Mucosa of rectum (tissue), 2 donors: ENCODE measurements around the gene SLC27A3.

Experiments used
- H3K27ac ChIP-seq, 2 donors: one replicate each; pipeline ENCODE4 v1.7.0; 2013; ENCODE audit warnings: inconsistent platforms in 2 of 2, low read depth in 2 of 2, low read length in 2 of 2
- H3K27me3 ChIP-seq, 2 donors: one replicate each; pipeline ENCODE4 v1.7.0; 2013; ENCODE audit warnings: low read length in 2 of 2; ENCODE audit not compliant: control insufficient read depth in 2 of 2, insufficient read depth in 2 of 2
- H3K36me3 ChIP-seq, 2 donors: one replicate each; pipeline ENCODE4 v1.7.0; 2013; ENCODE audit warnings: low read length in 2 of 2; ENCODE audit not compliant: control insufficient read depth in 2 of 2, insufficient read depth in 2 of 2
- H3K4me1 ChIP-seq, 2 donors: one replicate each; pipeline ENCODE4 v1.7.0; 2013; ENCODE audit warnings: low read length in 2 of 2, mild to moderate bottlenecking in 1 of 2; ENCODE audit not compliant: control insufficient read depth in 2 of 2, insufficient read depth in 2 of 2
- H3K4me3 ChIP-seq, 2 donors: one replicate each; pipeline ENCODE4 v1.7.0; 2013; ENCODE audit warnings: low read length in 2 of 2
- H3K9ac ChIP-seq, 2 donors: one replicate each; pipeline ENCODE4 v1.7.0; 2013; ENCODE audit warnings: low read length in 2 of 2, low read depth in 1 of 2, mild to moderate bottlenecking in 1 of 2
- H3K9me3 ChIP-seq, 2 donors: one replicate each; pipeline ENCODE4 v1.7.0; 2013; ENCODE audit warnings: low read length in 2 of 2; ENCODE audit not compliant: control insufficient read depth in 2 of 2
- donor health status: healthy.
- donor health status: Normal muscosa, but diverticular disease.

Gene SLC27A3

DNA sequence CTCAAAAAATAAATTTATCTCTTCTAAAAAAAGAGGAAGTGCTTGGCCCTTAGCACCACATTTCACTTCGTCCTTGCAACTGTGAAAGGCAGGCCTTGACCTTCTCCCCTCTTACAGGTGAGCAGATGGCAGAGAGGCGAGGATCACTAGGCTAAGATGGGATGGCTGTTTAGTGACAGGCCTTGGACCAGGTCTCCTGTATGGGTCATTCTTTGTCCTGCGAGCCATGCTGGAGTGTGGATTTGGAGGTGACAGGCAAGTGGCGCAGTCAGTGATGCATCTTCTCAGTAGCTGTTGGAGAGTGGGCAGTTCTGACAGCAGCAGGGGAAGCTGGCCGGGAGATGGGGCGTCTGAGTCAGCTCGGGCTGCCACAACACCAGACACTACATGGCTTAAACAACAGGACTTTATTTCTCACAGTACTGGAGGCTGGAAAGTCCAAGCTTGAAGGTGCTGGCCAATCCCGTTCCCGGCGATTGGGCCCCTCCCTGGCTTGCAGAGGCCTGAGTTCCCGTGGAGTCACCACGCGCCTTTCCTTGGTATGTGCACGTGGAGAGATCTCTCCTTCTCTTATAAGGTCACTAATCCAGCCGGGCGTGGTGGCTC lies 16.5 kb downstream of the SLC27A3 start:
- H3K27me3 ChIP-seq: peaks cover 0 to 10% of the 10 kb centered on the region in 2 donors
- H3K4me3 ChIP-seq: peak overlapping the region in 1 of 2 donors; percentile 68
- H3K4me1 ChIP-seq: peaks cover 6 to 10% of the 10 kb centered on the region in 2 donors
- H3K36me3 ChIP-seq: no peaks in the 10 kb centered on the region
- no peak overlapping the region for H3K9ac ChIP-seq
- H3K9me3 ChIP-seq: no peaks in the 10 kb centered on the region
- H3K27ac ChIP-seq: peak overlapping the region; percentile 84 to 87

DNA sequence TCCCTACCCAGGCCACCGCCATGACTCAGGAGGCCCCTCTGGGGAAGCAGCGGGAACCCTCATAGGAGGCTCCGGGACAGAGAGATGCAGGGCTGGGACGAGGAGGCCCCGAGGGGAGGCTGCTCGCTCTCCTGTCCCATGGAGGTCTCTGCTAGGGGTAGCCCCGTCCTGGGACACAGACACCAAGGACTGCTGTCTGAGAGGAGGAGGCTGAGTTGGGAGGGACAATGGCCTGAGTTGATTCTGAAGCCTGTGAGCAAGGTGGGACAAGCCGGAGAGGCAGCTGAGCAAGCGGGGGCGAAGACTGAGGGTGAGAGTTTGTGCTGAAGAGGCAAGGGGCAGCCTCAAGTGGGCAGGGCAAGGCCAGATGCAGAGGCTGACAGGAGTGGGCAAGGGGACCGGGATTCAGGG lies 17.4 kb downstream of the SLC27A3 start:
- Histone ChIP-seq H3K9ac (no peak overlapping the region), H3K4me3 (no peak overlapping the region), H3K4me1 (peaks cover 6 to 10% of the 10 kb centered on the region in 2 donors), H3K9me3 (no peaks in the 10 kb centered on the region), H3K36me3 (no peaks in the 10 kb centered on the region), H3K27me3 (peaks cover 0 to 10% of the 10 kb centered on the region in 2 donors), H3K27ac (no peak overlapping the region)

DNA sequence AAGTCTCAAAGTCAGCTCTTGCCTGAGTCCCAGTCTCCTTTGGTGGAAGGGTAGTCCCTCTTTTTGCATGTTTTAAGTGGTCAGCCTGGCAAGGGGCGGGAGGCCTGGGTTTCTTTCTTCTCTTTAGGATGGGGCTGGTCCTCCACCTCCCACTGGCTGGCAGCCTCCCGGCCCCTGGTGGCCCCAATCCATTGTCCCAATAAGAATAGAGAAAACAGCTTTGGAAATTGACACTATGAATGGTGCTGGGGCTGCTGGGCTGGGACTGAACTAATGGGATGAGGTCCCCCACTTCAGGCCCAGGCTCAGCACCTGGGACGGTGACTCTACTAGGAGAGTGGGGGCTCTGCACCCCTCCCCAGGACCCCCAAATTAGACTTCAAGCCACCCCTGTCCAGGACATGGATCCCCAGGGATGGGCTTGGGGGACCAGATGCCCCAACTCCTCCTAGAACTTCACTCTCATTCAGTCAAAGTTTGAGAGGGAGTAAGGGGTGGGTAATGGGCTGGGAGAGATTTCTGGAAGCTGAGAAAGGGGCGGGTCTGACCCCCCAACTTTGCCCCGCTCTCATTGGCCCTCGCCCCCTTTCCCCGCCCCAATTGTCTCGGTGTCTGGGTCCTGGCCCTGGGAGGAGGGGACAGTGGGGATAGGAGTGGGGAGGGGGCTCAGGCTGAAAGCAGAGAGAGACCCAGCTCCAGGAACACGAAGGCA lies 18.2 kb downstream of the SLC27A3 start:
- Histone ChIP-seq H3K9ac (no peak overlapping the region), H3K4me3 (no peak overlapping the region), H3K27ac (no peak overlapping the region)

DNA sequence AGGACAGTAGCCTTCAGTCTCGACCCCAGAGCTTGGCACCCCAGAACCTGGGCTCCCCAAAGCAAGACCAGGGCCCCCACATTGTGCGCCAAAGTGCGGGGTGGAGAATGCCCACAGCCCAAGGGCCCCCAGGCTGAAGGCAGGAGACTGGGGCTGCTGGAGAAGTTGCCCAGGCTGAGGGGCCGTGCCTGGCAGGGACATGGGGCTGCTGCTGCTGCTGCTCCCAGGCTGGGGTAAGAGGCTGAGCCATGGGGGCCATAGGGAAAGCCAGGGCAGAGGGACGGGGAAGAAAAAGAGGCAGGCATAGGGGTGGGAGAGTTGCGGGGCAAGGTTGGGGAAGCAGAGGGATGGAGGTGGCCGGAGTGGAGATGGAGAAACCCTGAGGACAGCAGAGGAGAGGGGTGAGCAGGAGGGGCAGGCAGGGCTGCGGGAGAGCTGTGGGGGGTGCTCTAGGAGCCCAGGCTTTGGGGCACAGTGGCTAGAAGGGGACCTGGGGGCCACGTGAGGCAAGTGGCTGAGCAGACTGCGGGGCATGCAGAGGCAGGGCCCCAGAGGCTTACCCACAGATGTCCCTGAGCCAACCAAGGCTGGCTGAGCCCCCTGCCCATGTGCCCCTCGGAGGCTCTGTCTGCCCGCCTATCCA lies 18.9 kb downstream of the SLC27A3 start:
- Histone ChIP-seq H3K9ac (no peak overlapping the region), H3K4me3 (no peak overlapping the region), H3K27ac (no peak overlapping the region), H3K36me3 (no peaks in the 10 kb centered on the region), H3K4me1 (peaks cover 6 to 10% of the 10 kb centered on the region in 2 donors), H3K27me3 (peaks cover 0 to 7% of the 10 kb centered on the region in 2 donors), H3K9me3 (no peaks in the 10 kb centered on the region)

More for the DNA sequence above, 18.2 kb downstream of the SLC27A3 start:
- Histone ChIP-seq H3K36me3 (no peaks in the 10 kb centered on the region), H3K9me3 (no peaks in the 10 kb centered on the region), H3K27me3 (peaks cover 0 to 10% of the 10 kb centered on the region in 2 donors), H3K4me1 (peaks cover 6 to 10% of the 10 kb centered on the region in 2 donors)

DNA sequence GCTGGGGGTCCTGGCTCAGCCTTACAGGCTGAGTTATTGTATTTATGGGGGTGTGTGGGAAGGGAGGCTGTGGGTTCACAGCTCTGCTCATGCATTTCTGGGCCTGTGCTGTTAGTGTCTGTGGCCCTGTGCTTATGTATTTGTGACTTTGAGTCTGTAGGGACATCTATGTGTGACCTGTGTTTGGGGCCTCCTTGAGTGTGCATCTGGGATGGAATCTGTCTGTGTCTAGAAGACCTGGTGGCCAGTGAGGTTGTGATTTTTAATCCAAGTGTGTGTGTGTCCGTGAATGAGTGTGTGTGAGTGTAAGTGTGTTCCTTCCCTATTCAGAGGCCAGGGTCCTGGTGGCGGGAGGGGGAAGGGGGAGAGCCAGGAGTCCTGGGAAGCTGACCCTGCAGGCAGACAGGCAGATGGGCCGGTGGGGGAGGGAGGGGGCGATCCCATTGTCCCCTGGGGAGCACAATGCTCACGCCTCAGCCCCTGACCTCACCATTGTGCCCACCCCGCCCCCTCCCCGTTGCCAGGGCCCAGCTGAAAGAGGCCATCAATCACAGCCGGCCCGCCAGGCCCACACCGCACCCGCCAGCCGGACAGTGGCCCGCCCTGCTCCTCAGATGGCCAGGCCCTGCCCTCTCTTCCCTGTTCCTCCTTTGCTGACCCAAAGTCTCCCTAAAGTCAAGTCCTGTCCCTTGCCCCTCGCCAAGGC lies 19.6 kb downstream of the SLC27A3 start:
- H3K27me3 ChIP-seq: peaks cover 0 to 7% of the 10 kb centered on the region in 2 donors
- H3K27ac ChIP-seq: no peak overlapping the region
- H3K4me3 ChIP-seq: no peak overlapping the region
- no peaks in the 10 kb centered on the region for H3K36me3 ChIP-seq
- H3K4me1 ChIP-seq: peaks cover 2 to 7% of the 10 kb centered on the region in 2 donors
- H3K9ac ChIP-seq: no peak overlapping the region
- no peaks in the 10 kb centered on the region for H3K9me3 ChIP-seq

DNA sequence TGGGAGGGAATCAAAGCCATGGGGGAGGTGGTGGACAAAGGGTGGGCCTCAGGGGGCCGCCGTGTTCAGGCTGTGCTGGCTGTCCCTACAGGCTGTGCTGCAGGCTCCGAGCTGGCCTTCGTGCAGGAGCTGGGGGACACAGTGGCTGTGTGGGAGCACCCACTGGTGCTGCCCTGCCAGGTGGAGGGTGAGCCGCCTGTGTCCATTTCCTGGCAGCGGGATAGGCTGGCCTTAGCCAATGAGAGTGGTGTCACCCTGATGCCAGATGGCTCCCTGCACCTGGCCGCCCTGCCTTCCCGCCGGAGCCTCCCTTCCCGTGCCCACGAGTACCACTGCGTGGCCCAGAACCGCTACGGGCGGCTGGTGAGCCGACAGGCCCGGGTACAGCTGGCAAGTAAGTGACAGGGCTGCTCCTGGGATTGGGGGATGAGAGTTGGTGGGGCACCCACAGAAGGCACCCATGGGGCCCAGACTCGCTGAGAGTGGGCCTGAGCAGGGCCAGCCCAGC lies 20.2 kb downstream of the SLC27A3 start:
- Histone ChIP-seq H3K4me1 (peaks cover 0 to under 1% of the 10 kb centered on the region in 2 donors), H3K27ac (no peak overlapping the region), H3K9ac (no peak overlapping the region)

DNA sequence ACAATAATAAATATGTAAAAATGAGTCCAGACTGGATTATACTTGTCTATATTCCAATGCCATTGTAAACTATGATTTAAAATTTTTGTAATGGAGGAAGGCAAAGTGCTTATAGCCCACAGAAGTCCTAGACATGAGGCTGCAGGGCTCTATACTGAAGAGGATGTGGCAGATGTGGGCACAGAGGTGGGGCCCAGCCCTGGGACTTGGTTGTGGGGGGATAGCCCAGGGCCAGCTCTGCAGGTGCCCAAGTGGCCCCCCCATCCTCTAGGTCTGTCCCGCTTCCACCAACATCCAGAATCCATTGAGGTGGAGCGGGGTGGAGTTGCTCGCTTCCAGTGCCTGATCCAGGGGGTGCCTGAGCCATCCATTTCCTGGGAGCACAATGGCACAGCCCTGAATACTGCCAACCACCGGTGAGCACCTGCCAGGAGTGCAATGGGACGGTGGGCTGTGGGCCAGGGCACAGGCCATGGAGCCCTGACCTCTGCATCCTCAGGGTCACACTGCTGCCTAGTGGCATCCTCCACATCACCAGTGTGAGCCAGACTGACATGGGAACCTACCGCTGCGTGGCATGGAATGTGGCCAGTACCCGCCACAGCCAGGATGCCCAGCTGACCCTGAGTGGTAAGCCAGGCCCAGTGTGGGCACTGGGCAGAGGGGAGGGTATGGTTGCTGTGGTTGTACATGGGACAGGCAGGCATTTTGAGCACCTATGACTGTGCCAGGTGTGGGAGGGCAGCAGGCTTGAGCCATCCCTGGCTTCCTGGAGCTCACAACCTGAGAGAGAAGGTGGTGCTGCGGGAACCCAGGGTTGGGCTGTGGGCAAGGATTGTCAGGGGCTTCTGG lies 21.0 kb downstream of the SLC27A3 start:
- no peaks in the 10 kb centered on the region for H3K4me1 ChIP-seq
- no peaks in the 10 kb centered on the region for H3K9me3 ChIP-seq
- H3K27ac ChIP-seq: no peak overlapping the region
- H3K4me3 ChIP-seq: no peak overlapping the region
- H3K9ac ChIP-seq: no peak overlapping the region
- H3K36me3 ChIP-seq: no peaks in the 10 kb centered on the region
- no peaks in the 10 kb centered on the region for H3K27me3 ChIP-seq

More for the DNA sequence above, 20.2 kb downstream of the SLC27A3 start:
- Histone ChIP-seq H3K4me3 (no peak overlapping the region), H3K27me3 (peaks cover 0 to 1% of the 10 kb centered on the region in 2 donors), H3K9me3 (no peaks in the 10 kb centered on the region), H3K36me3 (no peaks in the 10 kb centered on the region)

DNA sequence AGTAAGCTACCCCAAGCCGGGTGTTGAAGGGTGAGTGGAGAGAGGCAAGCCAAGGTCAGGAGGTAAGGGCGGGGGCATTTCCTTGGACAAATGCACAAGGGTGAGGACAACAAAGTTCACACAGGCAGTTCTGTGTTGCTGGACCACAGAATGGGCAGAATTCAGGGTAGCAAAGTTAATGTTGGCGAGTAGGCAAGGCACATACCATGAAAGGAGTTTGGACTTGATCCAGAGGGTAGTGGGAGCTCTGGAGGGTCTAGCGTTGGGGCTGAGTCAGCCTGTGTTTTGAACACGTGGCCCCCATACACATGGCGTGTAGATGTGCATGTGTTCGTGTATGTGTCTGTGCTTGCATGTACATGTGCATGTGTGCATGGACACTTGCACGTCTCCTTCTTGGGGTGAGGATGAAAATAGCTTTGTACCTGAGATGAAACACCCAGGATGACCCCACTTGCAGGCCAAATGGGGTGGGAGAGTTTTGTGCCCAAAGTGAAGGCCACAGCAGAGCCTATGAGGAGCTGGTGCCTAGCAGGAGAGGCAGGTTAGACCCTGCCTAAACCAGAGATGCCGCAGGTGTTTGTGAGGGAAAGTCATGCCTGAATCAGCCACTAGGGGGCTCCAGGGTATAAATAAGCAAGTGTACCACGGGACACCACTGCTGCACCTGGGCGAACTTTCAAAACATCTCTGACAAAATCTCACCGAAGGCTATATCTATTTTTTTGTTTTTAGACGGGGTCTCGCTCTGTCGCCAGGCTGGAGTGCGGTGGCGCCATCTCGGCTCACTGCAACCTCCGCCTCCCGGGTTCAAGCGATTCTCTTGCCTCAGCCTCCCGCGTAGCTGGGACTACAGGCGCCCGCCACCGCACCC lies 21.8 kb downstream of the SLC27A3 start:
- Histone ChIP-seq H3K27ac (no peak overlapping the region), H3K9me3 (no peaks in the 10 kb centered on the region), H3K9ac (no peak overlapping the region), H3K4me1 (no peaks in the 10 kb centered on the region), H3K4me3 (no peak overlapping the region), H3K27me3 (no peaks in the 10 kb centered on the region), H3K36me3 (no peaks in the 10 kb centered on the region)

DNA sequence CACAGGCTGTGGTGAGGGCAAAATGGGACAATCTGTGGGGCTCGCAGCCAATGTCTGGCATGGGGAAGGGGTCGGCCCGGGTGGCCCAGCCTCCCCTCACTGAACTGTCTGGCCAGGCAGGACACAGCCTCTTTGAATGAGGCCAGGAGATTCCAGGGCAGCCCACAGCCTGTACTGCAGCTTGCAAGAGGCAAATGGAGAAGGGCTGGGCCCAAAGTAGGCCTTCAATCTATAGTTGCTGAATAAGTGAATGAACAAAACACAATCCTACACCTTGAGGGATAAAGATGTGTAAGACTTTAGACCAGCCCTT lies 23.2 kb downstream of the SLC27A3 start:
- H3K9me3 ChIP-seq: no peaks in the 10 kb centered on the region
- H3K9ac ChIP-seq: no peak overlapping the region
- no peak overlapping the region for H3K27ac ChIP-seq
- no peak overlapping the region for H3K4me3 ChIP-seq
- H3K27me3 ChIP-seq: no peaks in the 10 kb centered on the region
- H3K36me3 ChIP-seq: no peaks in the 10 kb centered on the region
- H3K4me1 ChIP-seq: no peaks in the 10 kb centered on the region
